ENCODE results near the gene KIF21B.

DNA sequence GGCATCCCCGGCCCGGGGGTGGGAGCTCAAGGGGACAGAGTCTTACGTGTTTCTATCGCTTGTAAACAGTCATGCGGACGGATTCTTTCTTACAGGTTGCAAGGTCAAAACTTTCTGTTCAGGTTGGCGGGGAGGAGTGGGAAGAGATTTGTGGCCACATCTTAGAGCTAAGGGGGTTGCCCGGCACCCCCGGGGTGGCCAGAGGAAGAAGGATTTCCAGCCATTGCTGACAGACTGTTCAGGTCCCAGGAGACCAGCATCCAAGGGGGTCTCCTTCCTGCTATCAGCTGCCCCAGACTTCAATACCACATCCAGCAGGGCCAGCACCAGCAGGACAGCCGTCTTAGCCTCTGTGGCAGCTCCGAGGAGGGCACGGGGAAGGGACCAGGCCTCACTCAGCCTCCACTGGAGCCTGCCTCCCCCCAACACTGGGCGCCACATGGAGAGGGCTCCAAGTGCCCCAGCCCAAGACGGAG, 52.0 kb downstream of the KIF21B start:
- no peak for TF ChIP-seq GABPA (IDR thresholded peaks at IDR 0.05; ENCODE audit: low read depth)
- no peak for TF ChIP-seq REST (IDR thresholded peaks at IDR 0.05; ENCODE audit: insufficient replicate concordance, low read depth)
- no peak for TF ChIP-seq CTCF (IDR thresholded peaks at IDR 0.05; ENCODE audit: insufficient read depth, low read length)

All from HL-60 (cell line).